Right ventricle myocardium superior (tissue), 1 donor: ENCODE data around the gene ASTL. TPM values are rescaled to one million over a fixed set of nuclear protein-coding genes. Genes with fewer than 3 reads are reported as not detected.
A peak's percentile ranks its signal among the peaks of the same experiment; 100 is the strongest.
"Not testable (repeated sequence)": the region's sequence is repeated elsewhere in the genome, so short reads cannot be mapped to it uniquely, and the experiment has no call there.

ENCODE experiments used
- ATAC-seq: fragments of 200-7000 bp; cut with Tn5 transposase; one replicate; pipeline ENCODE4 v1.9.1; 2020; ENCODE audit warnings: mild to moderate bottlenecking; ENCODE audit not compliant: poor library complexity
- DNase-seq: peaks from one replicate; pipeline ENCODE4 v3.0.0-alpha.2; 2020
- intact Hi-C: fragments of 100-400 bp; cut with DNase I; formaldehyde crosslinking; loops from one replicate; pipeline ENCODE4 v1.11.2; 2022
- total RNA-seq: library from RNA; stranded (reverse); fragmentation: NEBNext Ultra II Directional; extraction: Animal tissue kit (Norgen Biotek cat#: 25700); gene quantifications from one replicate; pipeline ENCODE4 v1.2.1, GENCODE V29; 2021
- donor health status: DM: no; HTN: yes; CAD: no; lungs with severe emphysema.

The ASTL gene
- total RNA-seq, 1 donor from 2014 or later: not detected

DNA sequence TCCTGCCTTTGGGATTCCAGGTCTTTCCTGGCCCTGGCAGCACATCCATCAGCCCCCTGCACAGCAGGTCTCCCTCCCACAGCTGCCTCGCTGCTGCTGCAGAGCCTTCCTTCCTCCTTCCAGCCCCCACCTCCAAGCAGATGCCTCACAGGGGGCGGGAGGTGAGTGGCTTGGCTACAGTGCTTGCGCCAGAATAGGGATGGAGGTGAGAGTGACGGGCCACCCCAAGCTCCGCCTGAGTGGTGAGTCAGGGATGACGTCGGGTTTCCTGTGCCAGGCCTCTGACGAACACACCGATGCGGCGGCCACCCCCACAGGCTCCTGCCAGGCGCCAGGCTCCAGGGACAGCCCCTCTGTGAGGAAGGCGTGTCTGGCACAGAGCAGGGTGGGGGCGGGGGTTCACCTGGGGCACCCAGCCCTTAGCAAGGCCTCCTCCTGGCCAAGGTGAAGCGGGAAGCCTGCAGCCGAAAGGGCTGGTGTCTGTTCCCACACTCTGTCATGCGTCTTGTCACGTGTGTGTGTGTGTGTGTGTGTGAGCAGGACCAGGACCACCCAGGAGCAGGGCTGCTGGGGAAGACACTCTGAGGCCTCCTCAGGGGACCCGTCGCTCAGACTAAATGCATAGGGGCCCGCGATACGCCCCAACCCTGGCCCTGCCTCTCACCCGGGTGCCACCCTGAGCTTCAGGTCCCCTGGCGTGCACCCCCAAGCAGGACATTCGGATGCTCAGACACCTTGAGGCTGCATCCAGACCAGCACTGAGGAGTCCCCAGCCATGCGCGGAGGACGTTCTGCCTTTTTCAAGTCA lies 10.3 kb upstream of the ASTL start:
- ATAC-seq: no peak
- intact Hi-C loops: loop anchor here (10.0 kb wide), 1 partner anchor 116 kb away; the partner anchor contains the start of genes CIAO1 and TMEM127

DNA sequence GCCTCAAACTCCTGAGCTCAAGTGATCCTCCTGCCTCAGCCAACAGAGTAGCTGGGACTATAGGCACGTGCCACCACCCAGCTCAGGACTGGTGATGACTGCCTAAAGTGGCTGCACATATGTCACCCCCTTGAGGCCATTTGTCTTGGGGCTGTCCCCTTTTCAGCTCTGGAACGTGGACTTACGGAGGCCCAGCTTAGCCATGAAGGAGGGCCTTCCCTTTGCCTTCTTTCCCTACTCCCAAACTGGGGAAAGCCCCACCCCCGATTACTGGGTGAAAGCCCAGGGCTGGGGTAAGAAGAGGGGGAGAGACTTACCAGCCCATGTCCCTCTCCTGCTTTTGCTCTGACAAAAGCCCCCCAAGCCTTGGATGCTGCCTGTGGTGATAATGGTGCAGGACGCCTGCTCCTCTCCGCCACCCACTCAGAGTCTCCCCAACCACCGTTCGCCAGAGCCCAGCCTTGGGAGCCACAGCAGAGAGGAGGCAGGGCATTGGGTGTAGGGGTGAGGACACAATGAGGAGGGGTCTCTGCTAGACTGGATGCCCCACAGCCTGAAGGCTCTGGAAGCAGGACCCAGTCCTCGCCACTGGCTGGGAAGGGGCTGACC lies 9.4 kb upstream of the ASTL start:
- intact Hi-C loops: loop anchor here (10.0 kb wide), 1 partner anchor 117 kb away; the partner anchor contains the start of genes CIAO1 and TMEM127
- peak; percentile 10 for DNase-seq
- no peak for ATAC-seq

More for the DNA sequence above, 10.3 kb upstream of the ASTL start:
- DNase-seq: peak; percentile 71

DNA sequence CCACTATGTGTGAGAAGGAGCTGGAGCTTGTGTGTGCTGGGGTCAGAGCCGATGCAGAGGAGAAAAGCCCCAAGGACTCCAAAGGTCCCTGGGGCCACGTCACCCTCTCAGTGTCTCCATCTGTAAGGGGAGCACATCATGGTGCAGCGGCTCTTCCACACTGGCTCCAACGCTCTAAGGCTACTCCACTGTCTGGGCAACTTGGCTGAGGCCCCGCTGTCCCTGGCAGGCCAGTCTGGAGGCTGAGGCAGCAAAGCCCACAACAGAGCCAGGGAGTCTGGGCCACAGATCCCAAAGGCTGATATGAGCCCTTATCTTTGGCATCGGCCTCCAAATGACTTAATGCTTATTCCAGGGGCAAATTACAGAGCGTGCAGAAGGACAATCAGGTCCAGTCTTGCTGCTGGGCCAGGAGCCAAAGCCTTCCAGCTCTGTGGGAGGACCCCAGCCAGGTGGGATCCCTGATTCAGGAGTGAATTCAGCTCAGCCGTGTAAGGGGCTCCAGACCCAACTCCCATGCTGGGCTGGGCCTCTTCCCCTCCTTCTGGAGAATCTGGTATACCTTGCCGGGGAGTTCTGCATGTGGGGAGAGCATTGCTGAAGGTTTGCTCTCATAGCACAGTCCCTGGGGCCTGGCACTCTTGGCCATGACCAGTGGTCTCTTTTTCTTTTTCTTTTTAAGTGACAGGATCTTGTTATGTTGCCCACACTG lies 8.7 kb upstream of the ASTL start:
- ATAC-seq: no peak
- intact Hi-C loops: loop anchor here (10.0 kb wide), 1 partner anchor 118 kb away; the partner anchor contains the start of genes CIAO1 and TMEM127
- DNase-seq: peak; percentile 48

DNA sequence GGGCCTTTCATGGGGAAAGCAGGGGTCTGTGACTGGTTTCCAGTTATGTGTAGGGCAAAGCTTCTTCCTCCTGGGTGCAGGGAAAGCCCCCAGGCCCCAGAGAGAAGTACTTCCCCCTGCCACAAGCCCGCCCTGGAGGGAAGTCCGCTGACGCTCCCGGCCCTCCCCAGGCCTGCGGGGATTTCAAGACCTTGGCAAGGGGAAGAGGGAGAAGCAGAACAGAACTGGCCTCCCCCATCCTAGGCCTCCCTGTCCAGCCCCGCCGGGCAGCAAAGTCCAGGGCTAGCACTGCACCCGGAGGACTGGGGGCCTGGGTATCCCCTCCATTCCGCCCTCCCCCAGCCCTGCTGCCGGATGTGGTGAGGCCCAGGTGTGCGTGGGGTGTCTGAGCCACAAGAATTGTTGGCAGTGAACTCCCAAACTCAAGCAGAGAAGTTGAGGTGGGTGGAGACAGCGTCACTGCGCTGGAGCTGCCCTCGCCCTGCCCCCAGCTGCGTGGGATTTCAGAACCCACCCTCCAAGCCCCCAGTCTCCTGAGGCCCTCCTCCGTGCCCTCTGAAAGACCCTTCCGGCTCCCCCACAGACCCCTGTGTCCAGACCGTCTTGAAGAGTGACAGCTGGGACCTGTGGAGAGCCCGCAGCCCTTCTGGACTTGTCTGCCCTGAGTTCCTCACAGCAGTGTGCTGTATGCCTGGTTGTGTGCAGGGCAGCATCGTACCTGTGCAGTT lies 8.0 kb upstream of the ASTL start:
- intact Hi-C loops: loop anchor here (10.0 kb wide), 1 partner anchor 118 kb away; the partner anchor contains the start of genes CIAO1 and TMEM127
- DNase-seq (peak; percentile 77), ATAC-seq (peak; percentile 36)

DNA sequence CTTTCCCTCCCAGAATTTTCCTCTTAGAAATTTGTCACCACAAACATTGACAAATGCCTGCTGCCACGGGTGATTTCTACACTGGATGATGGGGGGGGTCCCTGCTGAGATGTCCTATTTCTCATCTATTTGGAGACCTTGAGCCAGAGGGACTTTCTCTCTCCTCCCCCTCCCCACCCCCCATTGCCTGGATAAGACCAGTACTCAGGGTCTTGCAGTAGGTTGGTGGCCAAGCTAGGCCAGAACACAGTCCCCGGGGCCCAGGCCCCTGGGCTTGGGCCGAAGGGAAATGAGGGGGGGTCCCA lies 7.5 kb upstream of the ASTL start:
- DNase-seq (no peak), ATAC-seq (no peak)
- intact Hi-C loops: loop anchor here (10.0 kb wide), 1 partner anchor 119 kb away; the partner anchor contains the start of genes CIAO1 and TMEM127

DNA sequence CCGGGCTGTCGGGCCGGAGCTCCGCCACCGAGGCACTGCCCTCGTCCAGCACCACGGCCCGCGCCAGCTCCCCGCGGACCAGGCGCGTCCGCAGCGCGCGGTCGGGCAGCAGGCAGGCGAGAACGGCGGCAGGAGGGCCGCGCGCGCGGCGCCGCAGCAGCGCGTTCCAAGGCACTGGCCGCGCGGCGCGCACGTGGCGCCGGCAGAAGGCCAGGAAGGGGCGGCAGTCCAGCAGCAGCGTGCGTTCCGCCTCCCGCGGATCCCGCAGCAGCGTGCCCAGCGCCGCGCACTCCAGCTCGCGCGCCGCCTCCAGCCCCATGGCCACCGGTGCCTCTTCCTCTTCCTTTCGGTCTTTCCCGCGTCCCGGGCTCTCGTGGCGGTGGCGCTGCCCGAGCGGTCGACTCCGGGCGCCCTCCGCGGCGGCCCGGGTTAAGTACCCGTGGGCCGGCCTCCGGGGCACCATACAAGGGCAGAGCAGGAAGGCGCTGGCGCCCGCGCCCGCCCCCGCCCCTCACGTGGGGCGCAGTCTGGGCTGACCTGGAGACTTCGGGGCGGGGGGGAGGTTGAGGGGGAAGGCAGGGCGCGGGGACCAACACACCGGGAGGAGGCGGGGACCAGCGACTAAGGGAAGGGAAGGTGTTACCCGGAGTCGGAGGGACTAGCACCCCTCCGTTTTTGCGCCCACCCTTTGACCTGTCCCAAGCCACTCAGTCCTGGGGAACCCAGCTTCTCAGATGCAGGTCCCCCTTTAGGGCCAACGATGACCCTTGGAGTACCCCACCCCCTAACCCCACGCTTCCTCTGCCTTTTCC lies 6.9 kb upstream of the ASTL start, which contains the start of gene DUSP2:
Gene DUSP2 (minus strand): TSS at position 405 of the 812 bp plus-strand sequence. CDS start 86 bp downstream, at position 319.
- intact Hi-C loops: loop anchor here (10.0 kb wide), 1 partner anchor 120 kb away; the partner anchor contains the start of genes CIAO1 and TMEM127
- DNase-seq: peak; percentile 86
- ATAC-seq: peak; percentile 94

DNA sequence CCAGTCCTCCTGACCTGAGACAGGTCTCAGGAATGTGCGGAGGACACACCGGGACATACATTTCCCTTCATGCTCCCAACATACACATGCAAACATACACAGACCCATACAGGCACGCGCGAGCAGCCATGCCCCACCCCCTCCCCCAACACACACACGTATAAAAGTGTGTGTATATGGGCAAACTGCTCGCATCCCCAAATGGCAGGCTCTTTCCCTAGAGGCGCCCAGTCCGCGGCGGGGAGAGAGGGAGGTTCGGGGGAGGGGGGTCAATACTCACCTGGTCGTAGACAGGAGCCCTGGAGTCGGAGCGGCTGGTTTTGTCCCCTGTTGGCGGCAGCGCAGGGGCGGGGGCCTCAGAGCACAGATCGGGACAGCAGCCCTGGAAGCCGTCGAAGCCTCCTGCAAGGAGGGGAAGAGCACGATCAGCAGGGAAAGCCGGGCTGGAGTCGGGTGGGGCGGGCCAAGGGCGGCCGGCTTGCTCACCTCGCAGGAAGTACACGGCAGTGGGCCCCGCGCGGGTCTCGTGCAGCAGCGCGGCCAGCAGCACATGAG lies 6.3 kb upstream of the ASTL start:
- no peak for ATAC-seq
- no peak for DNase-seq
- intact Hi-C loops: loop anchor here (10.0 kb wide), 1 partner anchor 120 kb away; the partner anchor contains the start of genes CIAO1 and TMEM127

DNA sequence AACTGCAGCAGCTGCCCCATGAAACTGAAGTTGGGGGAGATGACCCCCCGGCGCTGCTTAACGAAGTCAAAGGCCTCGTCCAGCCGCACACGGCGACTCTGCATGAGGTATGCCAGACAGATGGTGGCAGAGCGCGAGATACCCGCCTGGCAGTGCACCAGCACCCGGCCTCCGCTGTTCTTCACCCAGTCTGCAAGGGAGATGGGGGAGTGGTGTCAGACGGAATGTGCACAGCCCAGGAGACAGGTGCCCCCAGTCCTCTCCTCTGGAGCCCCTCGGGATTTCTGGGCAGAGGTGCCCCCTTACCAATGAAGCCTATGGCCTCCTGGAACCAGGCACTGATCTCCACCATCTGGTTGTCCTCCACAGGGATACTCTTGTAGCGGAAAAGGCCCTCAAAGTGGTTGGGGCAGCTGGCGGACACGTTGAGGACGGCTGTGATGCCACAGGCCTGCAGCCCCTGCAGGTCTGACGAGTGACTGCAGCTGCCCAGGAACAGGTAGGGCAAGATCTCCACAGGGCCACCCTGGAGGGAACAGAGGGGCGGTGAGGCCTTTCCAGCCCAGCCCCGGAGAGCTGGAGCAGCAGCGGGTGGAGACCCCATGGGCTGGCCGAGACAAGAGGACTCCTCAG lies 5.7 kb upstream of the ASTL start:
- peak; percentile 31 for DNase-seq

DNA sequence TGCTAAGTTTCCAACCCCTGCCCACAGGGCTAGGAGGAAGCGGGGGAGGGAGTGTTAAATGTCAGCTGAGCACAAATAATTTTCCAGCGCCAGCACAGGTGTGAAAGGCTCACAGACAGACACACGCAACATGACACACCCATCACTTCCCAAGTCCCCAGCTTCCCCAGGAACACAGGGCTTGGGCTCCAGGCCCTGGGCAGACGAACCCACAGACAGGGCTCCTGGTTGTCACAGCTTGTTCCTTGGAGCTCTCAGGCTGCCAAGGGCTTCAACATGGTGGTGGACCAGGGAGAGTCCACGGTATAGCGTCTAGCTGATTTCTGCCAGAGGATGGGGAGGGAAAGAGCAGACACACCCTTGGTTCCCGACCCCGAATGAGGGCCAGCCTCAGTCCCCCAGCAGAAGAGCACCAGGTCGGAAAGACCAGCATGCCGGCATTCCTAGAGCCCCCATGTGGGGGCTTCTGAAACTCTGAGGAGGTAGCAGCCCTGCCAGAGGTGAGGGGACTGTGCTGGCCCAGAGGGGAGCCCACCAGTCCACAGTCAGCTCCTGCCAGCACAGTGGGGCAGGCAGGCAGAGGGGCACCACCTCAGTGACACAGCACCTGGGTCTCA lies 5.0 kb upstream of the ASTL start:
- DNase-seq (peak; percentile 30), ATAC-seq (no peak)
- intact Hi-C loops: loop anchor here (10.0 kb wide), 1 partner anchor 121 kb away; the partner anchor contains the start of genes CIAO1 and TMEM127

More for the DNA sequence above, 5.7 kb upstream of the ASTL start:
- ATAC-seq: no peak
- intact Hi-C loops: loop anchor here (10.0 kb wide), 1 partner anchor 121 kb away; the partner anchor contains the start of genes CIAO1 and TMEM127

DNA sequence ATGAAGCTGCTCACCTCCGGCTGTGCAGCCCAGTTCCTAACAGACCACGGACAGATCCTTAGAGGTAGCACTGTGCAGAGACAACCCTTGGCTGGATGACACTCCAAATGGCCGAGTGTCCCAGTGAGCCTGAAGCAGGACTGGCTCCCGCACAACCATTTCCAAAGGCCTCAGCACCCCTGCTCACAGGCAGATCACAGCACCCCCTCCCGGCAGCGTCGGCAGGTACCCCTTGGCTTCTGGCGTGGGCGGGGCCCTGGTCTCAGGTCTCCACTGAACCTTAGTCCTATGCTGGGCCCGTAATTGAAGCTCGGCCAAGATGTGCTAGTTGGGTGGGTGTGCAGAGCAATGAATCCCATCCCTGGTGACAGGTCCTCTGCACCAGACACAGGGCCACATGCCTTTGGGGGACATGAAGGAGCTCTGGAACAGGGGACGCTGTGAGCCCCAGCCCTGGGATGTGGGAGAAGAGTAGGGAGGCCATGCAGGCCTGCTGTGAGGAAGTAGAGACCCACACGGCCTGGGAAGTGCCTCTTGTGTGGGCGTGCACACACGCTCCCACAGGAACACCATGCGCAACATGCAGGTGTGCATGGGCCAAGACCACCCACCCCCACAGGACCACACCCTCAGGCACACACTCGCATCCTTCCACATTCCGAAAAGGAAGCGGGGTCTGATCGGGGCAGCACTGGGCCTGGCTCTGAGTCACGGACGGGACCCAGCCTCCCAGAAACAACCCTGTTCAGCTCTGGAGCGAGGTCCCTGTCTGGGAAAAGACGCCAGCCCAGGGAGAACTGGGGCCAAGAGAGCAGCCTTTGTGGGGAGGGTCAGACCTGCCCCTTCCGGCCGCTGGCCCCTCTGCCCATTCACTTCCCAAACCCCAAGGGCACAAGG lies 4.2 kb upstream of the ASTL start:
- ATAC-seq (no peak), DNase-seq (peak; percentile 40)
- intact Hi-C loops: loop anchor here (10.0 kb wide), 1 partner anchor 122 kb away; the partner anchor contains the start of genes CIAO1 and TMEM127

DNA sequence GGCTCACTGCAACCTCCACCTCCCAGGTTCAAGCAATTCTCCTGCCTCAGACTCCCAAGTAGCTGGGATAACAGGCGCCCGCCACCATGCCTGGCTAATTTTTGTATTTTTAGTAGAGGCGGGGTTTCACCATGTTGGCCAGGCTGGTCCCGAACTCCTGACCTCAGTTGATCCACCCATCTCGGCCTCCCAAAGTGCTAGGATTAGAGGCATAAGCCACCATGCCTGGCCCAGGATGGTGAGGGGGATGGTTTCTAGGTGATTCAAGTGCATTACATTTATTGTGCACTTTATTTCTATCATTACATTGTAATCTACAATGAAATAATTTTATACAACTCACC lies 3.3 kb upstream of the ASTL start:
- not testable (repeated sequence) for DNase-seq, ATAC-seq
- intact Hi-C loops: loop anchor here (10.0 kb wide), 1 partner anchor 123 kb away; the partner anchor contains the start of genes CIAO1 and TMEM127

DNA sequence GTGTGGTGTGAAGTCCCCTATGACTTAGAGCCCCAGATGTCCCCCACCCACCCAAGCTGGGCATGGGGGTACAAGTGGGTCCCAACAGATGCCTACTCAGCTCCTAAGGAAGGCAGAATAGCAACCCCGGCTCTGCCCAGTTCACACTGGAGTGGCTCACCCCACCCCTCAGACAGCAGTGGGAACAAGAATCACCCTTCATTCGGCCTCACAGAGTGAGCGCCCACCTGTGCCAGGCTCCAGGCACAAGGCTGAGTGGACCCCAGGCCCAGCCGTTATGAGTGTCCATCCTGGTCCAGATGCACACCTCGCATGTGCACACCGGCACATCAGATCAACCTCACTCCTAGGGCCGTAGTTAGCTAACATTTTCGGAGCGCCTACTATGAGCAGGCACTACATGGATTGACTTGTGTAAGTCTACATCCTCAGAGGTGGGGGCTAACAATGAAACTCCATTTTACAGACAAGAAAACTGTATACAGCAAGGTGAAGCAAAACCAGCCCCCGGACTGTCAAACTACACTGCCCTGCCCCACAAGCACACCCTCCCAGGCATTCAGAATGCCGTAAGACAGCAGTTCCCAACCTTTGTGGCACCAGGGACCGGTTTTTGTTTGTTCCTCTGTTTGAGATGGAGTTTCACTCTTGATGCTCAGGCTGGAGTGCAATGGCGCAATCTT lies 2.8 kb upstream of the ASTL start:
- DNase-seq (peak; percentile 24), ATAC-seq (no peak)
- intact Hi-C loops: loop anchor here (10.0 kb wide), 1 partner anchor 124 kb away; the partner anchor contains the start of genes CIAO1 and TMEM127

DNA sequence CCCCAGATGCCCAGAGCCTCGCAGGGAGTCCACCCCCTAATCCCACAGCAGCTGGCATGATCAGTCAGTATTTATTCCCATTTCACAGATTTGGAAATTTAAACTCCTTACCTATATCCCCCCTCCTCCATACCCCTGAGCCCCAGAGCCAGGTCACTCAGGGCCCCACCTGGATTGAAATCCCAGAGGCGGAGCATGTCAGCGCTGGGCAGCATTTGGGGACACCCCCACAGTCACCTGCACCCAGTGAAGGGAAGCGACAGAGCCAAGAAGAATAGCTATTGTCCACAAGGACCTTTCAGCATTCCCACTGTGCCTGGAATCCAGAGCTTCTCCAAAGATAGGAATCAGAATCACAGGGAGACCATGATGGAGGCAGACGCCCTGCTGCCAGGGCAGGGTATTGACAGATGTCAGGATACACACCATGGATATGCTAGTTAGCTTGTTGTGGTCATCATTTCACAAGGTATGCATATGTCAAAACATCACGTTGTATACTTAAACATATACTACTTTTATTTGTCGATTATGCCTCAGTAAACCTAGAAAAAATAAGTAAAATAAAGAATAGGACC lies 968 bp upstream of the ASTL start:
- intact Hi-C loops: loop anchor here (5.0 kb wide), 1 partner anchor 368 kb away; the partner anchor contains the start of gene NEURL3
- no peak for ATAC-seq
- peak; percentile 11 for DNase-seq
